Smooth muscle cell of the brain vasculature (primary cell): ENCODE measurements around the gene RPS23.

ENCODE experiments used
- DNase-seq: peaks from one replicate; pipeline ENCODE4 v3.0.0-alpha.2; 2012; ENCODE audit warnings: low read depth, low spot score

The RPS23 gene

GRCh38 chr5:82244854-82245635, 33.1 kb downstream of the RPS23 start:
- no peak for DNase-seq

- DNase-seq, result no peak
Measured at GRCh38 chr5:82244151-82244550, 34.0 kb downstream of the RPS23 start.

GRCh38 chr5:82234885-82235284, 43.3 kb downstream of the RPS23 start:
- no peak for DNase-seq

GRCh38 chr5:82225525-82226172, 52.5 kb downstream of the RPS23 start:
- DNase-seq, result peak; percentile 43
